B cell (primary cell): Measurements from ENCODE around the gene TCF7L1.

ENCODE experiments used
- CTCF ChIP-seq: fragments of 200-600 bp; IDR thresholded peaks from one replicate; pipeline ENCODE4 v1.8.0; 2022; ENCODE audit warnings: antibody characterized with exemption, mild to moderate bottlenecking
- EZH2 ChIP-seq: IDR thresholded peaks from 2 replicates; pipeline ENCODE4 v1.6.1; 2012; ENCODE audit warnings: borderline replicate concordance, low read depth, mild to moderate bottlenecking, moderate library complexity, low read length; ENCODE audit not compliant: insufficient read depth, poor library complexity, severe bottlenecking

- TF ChIP-seq CTCF (no peak), EZH2 (no peak)
These were observed 105.4 kb downstream of the TCF7L1 start for GRCh38 chr2:85238607-85239006.
